Placental epithelial cell (primary cell): ENCODE results near the gene TEX264. TPM values are rescaled to one million over a fixed set of nuclear protein-coding genes. Genes with fewer than 3 reads are reported as not detected.
A peak's percentile ranks its signal among the peaks of the same experiment; 100 is the strongest.

Experiments used
- small RNA-seq: library from RNA; depleted of rRNA; stranded (forward); fragments of <200 nt; gene quantifications from one replicate; pipeline ENCODE3, GENCODE V24; 2012
- total RNA-seq: library from RNA; depleted of rRNA; stranded (reverse); fragments of >200 nt; gene quantifications from 2 replicates; pipeline ENCODE4 v1.2.3, GENCODE V29; 2012

TEX264 gene, protein sequence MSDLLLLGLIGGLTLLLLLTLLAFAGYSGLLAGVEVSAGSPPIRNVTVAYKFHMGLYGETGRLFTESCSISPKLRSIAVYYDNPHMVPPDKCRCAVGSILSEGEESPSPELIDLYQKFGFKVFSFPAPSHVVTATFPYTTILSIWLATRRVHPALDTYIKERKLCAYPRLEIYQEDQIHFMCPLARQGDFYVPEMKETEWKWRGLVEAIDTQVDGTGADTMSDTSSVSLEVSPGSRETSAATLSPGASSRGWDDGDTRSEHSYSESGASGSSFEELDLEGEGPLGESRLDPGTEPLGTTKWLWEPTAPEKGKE
- 29.8 and 43.2 TPM in 2 replicates for total RNA-seq

DNA sequence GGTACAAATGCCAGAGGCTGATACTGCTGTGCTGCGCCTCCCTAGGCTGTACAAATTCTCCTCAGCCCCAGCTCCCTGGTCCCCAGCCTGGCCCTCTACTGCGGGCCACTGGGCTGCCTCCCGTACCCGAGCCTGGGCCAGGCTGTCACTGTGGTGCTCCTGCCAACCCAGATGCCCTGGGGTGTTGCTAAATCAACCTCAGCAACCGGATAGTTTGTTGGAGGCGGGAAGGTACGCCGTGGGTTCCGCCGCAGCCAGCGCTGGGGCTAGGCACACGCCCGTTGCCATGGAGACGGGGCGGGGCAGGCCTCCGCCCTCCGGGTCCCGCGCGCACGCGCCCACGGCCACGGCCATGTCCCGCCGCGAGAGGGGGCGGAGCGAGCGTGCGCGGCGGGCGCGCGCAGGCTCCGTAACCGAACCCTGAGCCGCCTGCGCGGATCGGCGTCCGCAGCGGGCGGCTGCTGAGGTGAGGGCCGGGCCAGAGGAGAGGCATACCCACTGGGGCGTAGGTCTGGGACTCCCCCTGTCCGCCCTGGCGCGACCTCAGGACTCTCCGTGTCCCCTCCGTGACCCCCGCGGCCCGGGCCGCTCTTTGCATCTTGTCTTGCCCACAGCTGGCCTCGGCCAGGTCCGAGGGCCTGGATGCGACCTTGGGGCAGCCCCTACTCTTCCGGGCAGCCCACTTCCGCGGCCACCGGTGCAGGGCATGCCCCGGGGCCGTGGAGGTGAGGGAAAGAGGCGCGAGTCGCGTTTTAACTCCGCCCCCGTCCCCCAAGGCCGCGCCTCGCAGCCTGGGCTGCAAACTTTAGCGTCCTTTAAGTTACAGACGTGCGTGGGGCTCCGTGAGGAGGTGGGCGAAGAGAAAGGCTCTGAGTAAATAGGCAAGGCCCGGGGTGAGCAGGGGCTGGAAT lies at the start of gene TEX264:
TEX264 (plus strand) TSS at position 430 of the 911 bp plus-strand sequence. CDS start 3,053 bp downstream, outside the sequence.

DNA sequence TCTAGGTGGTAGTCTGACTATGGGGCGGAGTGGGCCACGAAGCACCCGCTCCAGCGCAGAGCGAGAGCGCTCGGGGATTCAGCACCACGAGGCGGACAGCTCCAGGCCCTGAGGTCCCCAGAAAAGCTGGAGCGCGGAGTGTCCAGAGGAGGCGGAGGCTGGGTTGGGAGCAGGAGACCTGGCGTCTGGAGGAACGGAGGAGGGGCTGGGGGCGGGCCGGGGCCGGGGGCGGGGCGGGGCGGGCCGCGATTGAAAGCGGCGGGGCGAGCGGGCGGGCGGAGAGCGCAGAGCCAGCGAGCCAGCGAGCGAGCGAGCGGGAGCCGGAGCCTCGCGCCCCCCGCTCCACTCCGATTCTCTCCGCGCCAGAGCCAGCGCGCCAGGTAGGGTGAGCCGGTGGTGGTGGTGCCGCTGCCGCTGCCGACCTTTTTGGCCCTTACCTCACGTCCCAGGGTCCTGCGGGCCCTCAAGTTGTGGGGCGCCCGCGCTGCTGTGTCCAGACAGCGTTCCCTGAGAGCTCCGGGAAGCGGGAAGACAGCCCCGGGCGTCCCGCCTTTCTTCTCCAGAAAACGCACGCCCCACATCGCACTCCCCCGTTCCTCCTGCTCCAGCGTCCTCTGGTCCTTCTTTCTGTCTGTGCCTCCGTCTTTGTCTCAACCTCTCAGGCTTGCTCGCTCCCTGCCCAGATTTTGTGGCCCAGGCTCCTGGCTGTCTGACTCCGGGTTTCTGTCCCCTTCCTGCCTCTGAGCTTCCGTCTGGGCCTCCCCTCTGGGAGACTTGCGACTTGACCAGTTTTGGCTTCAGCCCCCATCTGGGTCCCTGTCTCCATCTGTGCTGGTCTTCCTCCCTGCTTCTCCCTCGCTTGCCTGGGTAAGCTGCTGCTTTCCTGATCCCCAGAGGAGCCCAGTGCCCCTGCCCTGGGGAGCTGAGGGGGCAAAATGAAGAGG lies 36.0 kb downstream of the TEX264 start, which contains the start of gene GRM2:
GRM2 (plus strand) TSS at position 281 of the 944 bp plus-strand sequence. CDS start 1,916 bp downstream, outside the sequence.

Small RNA genes within 50 kb of the gene (small RNA-seq; reads per million reads assigned to genes)
- gene RNA5SP132 = 18.7 reads per million, percentile 96 among the genes with 10 or more reads in this experiment

Other genes with a start within 250 kb of the TEX264 start
- 6.7 and 10.4 TPM in 2 replicates for gene DCAF1, start 171.2 kb upstream of the TEX264 start, total RNA-seq
- 21.6 and 23.9 TPM in 2 replicates for gene RAD54L2, start 132.5 kb upstream of the TEX264 start, total RNA-seq
- gene GRM2, start 35.8 kb downstream of the TEX264 start, total RNA-seq = under 0.01 and 0.11 TPM in 2 replicates
- gene IQCF6, start 108.0 kb downstream of the TEX264 start, total RNA-seq = not detected in 2 replicates
- gene IQCF2, start 190.4 kb downstream of the TEX264 start, total RNA-seq = not detected in 2 replicates
- not detected in 2 replicates for gene IQCF5, start 204.3 kb downstream of the TEX264 start, total RNA-seq
- gene IQCF1, start 232.1 kb downstream of the TEX264 start, total RNA-seq = not detected in 2 replicates